NCI-H187 treated with DMSO at 0.1 percent for 48 hours (cell line): ENCODE results near the gene ZNF628.
"Not testable (repeated sequence)": the region's sequence is repeated elsewhere in the genome, so short reads cannot be mapped to it uniquely, and the experiment has no call there.

ENCODE experiments used
- DNase-seq: peaks from one replicate; lab custom pipeline; 2025; lab: John Stamatoyannopoulos, UW

The ZNF628 gene

DNA sequence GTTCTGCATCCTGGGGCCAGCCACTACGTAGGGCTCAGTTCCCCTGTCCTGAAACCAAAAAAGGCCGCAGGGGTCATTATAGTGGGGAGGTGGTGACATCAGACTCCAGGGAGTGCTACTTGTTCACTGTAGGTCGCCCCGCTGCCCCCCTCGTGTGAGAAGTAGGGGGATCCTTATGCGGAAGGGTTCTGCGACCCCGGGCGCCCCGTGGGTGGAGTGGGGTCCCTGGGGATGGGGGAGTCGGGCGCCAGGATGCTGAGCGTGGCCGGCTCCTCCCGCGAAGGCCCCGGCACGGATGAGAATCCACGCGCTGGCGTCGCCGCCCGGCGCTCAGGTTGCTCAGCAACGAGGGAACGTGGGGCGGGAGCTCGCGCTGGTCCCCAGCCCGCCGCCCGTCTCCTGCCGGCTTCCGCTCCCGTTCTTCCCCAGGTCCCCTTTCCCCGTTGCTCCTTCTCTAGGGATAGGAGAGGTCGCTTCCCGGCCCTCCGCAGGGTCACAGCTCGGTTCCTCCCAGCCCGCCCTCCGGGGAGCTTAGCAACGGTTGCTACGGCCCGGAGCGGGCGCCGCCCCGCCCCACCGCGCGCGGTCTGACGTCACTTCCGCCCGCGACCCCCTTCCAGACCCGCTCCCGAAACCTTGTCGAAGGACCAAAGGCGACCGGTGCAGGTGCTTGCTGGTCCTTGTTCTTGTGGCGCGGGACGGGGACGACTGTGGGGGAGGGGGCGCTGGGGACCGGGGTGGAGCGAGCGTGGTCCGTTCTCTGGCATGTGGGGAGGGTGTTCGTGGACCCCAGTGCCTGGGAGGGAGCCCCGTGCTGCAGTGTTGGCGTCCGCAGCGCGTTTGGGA is 8.4 kb downstream of the ZNF628 start, which contains the start of gene NAT14:
Gene NAT14 (plus strand): TSS at position 596 of the 846 bp plus-strand sequence. CDS start 521 bp downstream, outside the sequence.
- no peak for DNase-seq

- no peak for DNase-seq
Observed at GRCh38 chr19:55485439-55486011, 9.1 kb downstream of the ZNF628 start.

DNA sequence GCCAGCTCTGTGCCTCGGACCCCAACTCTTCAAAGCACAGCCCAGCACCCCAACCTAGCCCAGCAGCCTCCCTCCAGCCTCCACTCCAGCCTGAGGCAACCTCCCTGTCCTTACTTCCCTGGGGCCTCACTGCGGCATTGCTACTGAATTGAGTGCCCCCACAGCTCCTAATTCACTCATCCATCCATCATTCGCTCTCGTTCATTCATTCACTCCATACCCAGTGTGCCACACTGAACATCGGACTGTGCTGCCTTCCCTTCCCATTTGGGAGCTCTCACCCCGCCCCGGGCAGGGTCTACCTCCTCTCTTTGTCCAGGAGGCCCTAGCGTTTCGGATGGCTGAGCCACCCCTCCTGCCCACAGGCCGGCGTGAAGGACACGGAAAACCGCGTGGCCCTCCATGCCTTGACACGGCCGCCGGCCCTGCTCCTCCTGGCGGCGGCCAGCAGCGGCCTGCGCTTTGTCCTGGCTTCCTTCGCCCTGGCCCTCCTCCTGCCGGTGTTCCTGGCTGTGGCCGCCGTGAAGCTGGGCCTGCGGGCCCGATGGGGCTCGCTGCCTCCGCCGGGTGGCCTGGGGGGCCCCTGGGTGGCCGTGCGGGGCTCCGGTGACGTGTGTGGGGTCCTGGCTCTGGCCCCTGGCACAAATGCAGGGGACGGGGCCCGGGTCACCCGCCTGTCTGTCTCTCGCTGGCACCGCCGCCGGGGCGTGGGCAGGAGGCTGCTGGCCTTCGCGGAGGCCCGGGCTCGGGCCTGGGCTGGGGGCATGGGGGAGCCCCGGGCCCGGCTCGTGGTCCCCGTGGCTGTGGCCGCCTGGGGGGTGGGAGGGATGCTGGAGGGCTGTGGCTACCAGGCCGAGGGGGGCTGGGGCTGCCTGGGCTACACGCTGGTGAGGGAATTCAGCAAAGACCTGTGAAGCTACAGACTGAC is 9.9 kb downstream of the ZNF628 start:
- DNase-seq: no peak

GRCh38 chr19:55486971-55487923 is 10.8 kb downstream of the ZNF628 start:
- no peak for DNase-seq

DNA sequence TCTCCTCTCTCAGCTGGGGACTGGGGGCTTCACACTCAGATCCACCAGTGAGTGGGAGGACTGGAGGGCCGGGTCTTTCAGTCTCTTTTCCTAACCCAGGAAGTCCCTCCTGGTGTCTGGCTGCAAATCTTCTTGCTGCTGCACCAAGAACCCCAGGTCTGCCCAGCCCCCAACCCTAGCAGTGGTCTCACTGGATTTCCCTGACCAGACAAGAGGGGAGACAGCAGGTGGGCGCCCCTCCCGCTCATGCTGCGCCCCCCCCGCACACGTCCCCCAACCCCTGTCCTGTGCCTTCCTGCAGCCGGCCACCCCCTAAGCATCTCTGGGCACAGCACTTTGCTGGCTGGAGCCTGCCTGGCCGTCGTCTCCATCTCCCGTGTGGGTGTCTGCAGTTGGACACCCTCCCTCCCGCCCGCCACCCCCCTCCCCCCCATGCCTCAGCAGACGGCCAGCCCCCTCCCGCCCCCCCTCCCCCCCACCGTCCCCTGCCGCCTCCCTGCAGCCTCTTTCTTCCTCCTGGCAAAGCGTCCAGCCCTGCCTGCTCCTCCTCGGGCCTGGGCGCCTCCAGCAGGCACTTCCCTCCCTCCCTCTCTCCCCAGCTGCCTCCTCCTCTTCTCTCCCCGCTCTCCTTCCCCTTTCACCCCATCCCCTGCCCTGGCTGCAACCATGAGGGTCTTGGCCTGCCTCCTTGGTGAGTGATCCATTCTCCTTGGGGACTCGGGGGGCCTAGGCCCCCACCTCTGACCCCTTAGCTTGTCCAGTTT is 11.7 kb downstream of the ZNF628 start, which contains the start of gene SSC5D:
Gene SSC5D (plus strand): TSS at position 513 of the 764 bp plus-strand sequence. CDS start 154 bp downstream, at position 667.
- DNase-seq: no peak

DNA sequence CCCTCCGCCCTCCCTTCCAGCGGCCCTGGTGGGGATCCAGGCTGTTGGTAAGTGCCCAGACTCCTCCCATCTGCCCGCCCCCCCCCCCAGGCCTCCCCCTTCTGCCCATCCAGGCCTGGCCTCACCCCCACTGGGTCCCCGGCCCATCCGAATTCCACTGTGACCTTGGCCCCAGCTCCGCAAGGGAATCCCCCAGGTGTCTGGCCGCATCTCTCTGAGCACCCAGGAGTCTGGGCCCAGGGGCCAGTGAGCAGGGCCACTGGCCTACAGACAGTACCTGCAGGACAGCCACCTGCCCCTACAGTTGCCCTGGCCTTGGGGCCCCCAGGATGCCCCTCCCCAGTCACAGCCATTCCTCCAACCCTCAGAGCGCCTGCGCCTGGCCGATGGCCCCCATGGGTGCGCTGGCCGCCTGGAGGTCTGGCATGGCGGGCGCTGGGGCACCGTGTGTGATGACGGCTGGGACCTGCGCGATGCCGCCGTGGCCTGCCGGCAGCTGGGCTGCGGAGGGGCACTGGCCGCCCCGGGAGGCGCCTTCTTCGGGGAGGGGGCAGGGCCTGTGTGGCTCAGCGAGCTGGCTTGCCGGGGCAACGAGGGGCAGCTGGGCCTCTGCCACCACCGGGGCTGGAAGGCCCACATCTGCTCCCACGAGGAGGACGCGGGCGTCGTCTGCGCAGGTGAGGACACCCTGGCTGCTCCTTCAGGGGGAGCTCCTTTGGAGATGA is 12.7 kb downstream of the ZNF628 start:
- no peak for DNase-seq

DNA sequence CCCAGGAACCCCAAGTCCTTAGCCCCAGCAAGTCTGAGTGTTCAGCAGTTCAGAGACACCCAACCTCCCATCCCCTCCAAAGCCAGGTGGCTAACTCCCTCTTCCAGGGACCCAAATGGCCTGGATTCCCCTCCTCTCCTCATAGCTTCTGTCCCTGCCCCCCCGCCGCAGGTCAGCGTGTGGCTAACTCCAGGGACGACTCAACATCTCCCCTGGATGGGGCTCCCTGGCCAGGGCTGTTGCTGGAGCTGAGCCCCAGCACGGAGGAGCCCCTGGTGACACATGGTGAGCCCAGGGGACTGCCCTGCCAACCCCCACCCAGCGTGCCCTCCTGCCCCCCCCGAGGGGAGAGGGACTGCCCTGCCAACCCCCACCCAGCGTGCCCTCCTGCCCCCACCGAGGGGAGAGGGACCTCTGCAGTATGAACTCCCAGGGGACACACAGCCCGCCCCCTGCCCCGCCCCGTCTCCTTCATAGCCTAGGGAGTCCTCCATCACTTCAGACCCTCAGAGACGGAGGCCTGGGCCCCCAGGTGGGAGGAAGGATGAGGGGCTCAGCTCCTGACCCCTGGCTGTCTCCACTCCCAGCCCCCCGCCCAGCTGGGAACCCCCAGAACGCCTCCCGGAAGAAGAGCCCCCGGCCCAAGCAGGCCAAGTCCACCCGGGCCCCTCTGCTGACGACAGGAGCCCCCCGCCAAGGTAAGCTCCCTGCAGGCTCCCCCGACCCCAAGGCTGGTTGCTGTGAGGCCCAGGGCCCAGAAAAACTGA is 13.5 kb downstream of the ZNF628 start:
- DNase-seq: no peak

DNA sequence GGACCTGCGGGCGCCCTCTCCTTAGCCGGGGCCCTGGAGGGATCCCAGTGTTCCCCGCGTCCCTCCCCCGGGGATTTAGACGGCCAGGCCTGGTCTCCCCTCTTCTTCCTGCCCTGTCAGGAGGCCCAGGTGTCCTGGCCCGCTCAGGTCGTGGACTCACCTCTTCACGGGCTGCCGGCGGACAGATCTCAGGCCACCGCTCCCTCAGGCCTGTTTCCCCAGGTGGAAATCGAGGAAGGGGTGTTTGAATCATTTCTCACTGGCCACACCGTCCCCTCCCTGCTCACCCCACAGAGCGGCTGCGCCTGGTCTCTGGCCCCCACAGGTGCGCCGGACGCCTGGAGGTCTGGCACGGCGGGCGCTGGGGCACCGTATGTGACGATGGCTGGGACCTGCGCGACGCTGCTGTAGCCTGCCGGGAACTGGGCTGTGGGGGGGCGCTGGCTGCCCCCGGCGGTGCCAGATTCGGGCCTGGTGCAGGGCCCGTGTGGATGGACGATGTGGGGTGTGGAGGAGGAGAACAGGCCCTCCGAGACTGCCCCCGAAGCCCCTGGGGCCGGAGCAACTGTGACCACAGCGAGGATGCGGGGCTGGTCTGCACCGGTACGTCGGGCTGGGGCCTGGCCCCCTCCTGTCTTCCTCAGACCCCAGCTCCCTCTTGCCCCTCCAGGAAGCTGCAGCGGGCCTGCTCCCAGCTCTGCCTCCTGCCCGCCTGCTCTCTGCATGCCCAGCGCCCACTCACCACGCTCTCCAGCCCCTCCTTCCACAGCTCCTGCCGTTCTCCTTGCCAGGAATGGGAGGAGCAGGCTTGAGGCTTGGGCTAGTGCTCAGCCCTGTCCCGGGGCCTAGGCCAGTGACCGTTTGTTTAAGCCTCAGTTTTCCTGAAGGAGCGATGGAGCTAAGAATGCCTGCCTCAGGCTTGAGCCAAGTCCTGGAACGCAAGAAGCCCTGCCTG is 14.3 kb downstream of the ZNF628 start:
- no peak for DNase-seq

DNA sequence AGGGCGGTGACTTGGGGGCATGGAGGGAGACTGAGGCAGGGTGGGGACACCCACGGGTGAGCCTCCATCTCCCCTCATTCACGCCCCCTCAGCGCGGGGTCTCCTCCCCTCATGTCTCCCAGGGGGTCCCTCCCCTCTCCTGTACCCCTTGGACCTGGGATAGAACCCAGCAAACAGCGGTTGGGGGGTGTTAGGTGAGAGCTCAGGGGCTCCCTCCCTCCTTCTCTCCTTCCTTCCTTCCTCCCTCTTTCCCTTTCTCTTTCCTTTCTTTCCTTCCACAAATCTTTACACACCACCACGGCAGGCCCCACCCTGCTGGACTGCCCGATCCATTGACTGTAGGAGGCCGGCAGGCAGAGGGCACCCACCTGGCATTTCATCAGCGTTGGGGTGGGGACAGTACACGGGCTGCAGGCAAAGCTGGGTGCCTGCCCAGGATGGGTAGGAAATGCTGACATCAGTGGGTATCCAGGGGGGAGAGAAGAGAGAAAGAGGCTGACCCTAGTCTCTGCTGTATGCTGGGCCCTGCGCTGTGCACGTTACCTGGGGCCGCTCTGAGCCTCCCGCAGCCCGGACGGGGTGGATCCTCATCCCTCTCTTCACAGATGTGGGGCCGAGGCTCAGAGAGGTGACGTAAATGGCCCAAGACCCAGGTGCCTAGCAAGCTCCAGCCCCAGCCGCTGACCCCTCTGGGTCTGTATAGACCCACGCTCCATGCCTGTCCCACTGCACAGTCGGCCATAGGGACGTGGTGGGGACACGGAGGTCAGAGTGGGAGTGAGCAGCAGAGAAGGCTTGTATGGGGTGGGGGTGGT is 15.3 kb downstream of the ZNF628 start:
- DNase-seq: no peak

GRCh38 chr19:55492362-55492944 is 16.0 kb downstream of the ZNF628 start:
- no peak for DNase-seq

DNA sequence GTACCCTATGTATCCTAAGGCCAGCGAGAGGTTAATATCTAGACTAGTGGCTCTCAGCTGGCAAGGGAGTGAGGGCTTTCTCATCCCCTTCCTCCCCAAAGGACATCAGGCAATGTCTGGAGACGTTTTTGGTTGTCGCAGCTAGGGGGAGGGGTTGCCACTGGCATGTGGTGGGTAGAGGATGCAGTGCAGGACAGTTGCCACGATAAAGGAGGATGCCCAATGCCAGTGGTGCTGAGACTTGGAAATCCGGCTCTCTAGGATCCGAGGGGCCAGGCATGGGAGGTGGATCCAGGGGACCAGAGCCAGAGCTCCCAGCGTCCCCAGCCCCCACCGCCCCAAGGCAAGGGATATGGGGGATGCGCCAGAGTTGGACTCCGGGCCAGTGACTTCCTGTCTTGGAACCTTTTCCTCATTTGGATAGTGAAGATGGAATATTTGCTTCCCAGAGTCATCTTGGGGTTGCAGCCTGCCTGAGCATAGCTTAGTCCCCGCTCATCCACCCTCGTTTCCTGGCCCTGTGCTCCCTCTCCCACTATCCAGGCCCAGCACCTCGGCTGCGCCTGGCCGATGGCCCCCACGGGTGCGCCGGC is 16.7 kb downstream of the ZNF628 start:
- no peak for DNase-seq

GRCh38 chr19:55493645-55494171 is 17.3 kb downstream of the ZNF628 start:
- DNase-seq: no peak

DNA sequence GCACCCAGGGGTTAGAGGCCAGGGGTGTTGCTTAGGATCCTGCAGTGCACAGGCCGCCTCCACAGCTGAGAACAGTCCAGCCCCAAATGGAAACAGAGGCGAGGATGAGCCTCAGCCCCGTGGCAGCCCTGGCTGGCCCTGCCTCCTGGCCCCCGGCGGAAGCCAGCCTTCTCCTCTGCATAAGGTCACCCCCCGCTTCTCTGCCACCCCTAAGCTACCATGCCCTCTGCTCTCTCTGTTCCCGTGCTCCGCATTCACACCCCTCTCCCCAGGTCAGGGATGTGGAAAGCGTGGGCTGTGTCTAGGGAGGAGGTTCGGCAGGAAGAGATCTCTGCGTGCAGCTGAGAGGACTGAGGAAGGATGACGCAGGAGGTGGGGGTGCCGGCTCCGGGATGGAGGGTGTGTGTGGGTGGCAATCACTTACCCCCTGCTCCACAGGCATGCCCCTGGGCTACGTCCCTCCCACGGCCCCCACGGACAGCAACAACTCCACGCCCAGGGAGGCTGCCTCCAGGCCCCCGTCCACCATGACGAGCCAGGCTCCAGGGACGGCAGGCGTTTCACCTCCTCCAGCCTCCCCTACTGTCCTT is 17.9 kb downstream of the ZNF628 start:
- DNase-seq: no peak

DNA sequence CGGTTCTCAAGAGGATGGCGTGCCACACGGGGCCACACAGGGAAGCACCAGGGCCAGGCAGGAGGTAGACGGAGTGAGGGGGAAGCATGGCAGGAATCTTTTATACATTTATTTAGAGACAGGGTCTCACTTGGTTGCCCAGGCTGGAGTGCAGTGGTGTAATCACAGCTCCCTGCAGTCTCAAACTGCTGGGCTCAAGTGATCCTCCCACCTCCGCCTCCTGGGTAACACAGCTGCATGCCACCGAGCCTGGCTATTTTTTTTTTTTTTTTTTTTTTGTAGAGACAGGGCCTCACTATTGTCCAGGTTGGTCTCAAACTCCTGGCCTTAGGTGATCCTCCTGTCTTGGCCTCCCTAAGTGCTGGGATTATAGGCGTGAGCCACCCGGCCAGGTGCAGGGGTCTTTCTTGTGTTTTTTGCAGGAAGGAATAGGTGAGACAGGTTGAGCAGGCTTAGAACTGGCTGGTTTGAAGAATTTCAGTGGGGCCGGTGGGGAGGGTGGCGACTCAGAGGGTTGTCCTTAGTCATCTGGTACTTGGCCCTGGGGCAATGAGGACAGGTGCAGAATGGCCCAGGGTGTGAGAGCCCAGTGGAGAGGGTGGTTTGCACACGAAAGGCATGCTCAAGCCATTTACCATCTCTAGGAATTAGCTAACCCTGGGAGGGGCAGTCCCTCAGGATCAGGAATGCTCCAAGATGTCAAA is 19.4 kb downstream of the ZNF628 start:
- DNase-seq: no peak

GRCh38 chr19:55496820-55497219 is 20.4 kb downstream of the ZNF628 start:
- not testable (repeated sequence) for DNase-seq
